Measurements from ENCODE around the gene DYTN.

GRCh38 chr2:206603243-206603642 is 115.0 kb downstream of the DYTN start:
- TF ChIP-seq SP1 (IDR thresholded peaks at IDR 0.05), result no peak
- TF ChIP-seq FOXM1 (IDR thresholded peaks at IDR 0.05; ENCODE audit: borderline replicate concordance), result no peak
- TF ChIP-seq PKNOX1 (IDR thresholded peaks at IDR 0.05), result peak; percentile 81
- TF ChIP-seq BHLHE40 (IDR thresholded peaks at IDR 0.05; ENCODE audit: borderline replicate concordance), result no peak
- TF ChIP-seq ELF4 (IDR thresholded peaks at IDR 0.05), result no peak
